GM12801 (cell line): ENCODE measurements around the gene NTN3.

Experiments
- TF ChIP-seq, protein P1 (sequence below): IDR thresholded peaks from one replicate; pipeline ENCODE4 v1.5.1; 2011; ENCODE audit warnings: control low read depth; ENCODE audit not compliant: insufficient read length; ENCODE audit errors: extremely low read depth

The NTN3 gene

DNA sequence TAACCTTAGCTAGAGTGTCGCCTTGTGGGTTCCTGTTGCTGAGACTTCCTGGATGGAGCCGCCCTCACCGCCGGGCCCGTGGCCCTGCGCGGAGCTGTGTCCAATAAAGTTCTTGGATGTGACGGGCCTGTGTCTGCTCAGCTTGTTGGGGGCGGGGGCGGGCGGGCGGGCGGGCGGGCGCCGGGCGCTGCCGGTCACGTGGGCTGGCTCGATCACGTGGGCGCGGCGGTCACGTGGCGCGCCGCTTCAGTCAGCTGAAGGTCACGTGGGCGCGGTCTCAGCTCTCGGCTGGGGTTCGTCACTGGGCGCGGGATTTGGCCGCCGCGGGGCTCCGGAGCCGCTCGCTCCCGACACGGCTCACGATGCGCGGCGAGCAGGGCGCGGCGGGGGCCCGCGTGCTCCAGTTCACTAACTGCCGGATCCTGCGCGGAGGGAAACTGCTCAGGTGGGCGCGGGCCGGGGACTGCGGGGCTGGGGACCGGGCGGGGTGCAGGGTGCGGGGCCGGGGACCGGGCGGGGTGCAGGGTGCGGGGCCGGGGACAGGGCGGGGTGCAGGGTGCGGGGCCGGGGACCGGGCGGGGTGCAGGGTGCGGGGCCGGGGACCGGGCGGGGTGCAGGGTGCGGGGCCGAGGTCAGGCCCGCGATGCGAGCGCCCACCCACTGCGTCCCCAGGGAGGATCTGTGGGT lies 49.1 kb downstream of the NTN3 start, which contains the start of gene AMDHD2:
TSS of gene AMDHD2 (plus strand) at position 275 of the 687 bp plus-strand sequence. CDS start at position 363, 88 bp downstream.
- TF ChIP-seq, protein P1, sequence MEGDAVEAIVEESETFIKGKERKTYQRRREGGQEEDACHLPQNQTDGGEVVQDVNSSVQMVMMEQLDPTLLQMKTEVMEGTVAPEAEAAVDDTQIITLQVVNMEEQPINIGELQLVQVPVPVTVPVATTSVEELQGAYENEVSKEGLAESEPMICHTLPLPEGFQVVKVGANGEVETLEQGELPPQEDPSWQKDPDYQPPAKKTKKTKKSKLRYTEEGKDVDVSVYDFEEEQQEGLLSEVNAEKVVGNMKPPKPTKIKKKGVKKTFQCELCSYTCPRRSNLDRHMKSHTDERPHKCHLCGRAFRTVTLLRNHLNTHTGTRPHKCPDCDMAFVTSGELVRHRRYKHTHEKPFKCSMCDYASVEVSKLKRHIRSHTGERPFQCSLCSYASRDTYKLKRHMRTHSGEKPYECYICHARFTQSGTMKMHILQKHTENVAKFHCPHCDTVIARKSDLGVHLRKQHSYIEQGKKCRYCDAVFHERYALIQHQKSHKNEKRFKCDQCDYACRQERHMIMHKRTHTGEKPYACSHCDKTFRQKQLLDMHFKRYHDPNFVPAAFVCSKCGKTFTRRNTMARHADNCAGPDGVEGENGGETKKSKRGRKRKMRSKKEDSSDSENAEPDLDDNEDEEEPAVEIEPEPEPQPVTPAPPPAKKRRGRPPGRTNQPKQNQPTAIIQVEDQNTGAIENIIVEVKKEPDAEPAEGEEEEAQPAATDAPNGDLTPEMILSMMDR, result no peak

DNA sequence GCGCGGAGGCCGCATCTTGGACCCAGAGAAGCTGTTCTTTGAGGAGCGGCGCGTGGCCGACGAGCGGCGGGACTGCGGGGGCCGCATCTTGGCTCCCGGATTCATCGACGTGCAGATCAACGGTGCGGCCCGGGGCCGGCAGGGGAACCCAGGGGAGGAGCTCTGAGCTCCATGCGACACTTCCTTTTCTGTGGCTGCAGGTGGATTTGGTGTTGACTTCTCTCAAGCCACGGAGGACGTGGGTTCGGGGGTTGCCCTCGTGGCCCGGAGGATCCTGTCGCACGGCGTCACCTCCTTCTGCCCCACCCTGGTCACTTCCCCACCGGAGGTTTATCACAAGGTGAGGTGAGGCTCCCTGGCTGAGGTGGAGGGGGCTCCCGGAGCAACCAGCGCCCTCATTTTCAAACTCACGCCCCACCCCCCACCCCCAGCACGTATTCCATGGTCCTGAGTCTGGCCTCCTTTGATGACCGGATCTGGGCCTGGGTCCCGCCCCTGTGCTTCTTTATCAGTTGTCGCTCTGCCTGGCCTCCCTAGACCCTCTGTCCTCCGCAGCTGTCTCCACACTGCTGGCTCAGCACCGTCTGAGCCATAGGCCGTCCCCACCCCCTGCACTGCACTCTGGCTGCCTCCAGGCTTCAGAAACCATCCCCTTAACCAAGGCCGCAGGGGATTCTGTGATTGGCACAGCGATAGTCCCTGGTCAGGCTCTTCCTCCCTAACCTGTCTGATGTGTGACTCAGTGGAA lies 49.9 kb downstream of the NTN3 start:
- TF ChIP-seq, protein P1, result no peak
